ENCODE data around the gene NAAA. TPM values are rescaled to one million over a fixed set of nuclear protein-coding genes. Genes with fewer than 3 reads are reported as not detected.

Gene NAAA
- 45.2 and 54.7 TPM in 2 replicates for total RNA-seq

GRCh38 chr4:75940692-75941253 is at the start of gene NAAA:
Gene NAAA, minus strand, starts transcription at chr4:75941013. Its CDS starts 64 bp downstream, at chr4:75940949.

GRCh38 chr4:75902352-75902751 is 38.5 kb downstream of the NAAA start, which contains the start of gene PPEF2:
Gene PPEF2, minus strand, starts transcription at chr4:75902452. Its CDS starts 6,127 bp downstream, at chr4:75896325.

Other genes starting within 250 kb of the NAAA start
- 83.0 and 110 TPM in 2 replicates for gene USO1, start 216.4 kb downstream of the NAAA start, total RNA-seq
- under 0.01 TPM in 1 of 2 replicates, not detected in the other for gene PPEF2, start 38.6 kb downstream of the NAAA start, total RNA-seq
- gene SDAD1, start 49.9 kb upstream of the NAAA start, total RNA-seq: 33.1 and 39.1 TPM in 2 replicates
- gene CXCL9, start 66.5 kb upstream of the NAAA start, total RNA-seq: not detected in 2 replicates
- under 0.01 TPM in 1 of 2 replicates, not detected in the other for gene CXCL10, start 82.5 kb upstream of the NAAA start, total RNA-seq
- gene CXCL11, start 95.1 kb upstream of the NAAA start, total RNA-seq: not detected in 2 replicates
- gene ART3, start 133.7 kb upstream of the NAAA start, total RNA-seq: not detected in 2 replicates
- 58.4 and 63.5 TPM in 2 replicates for gene NUP54, start 207.4 kb upstream of the NAAA start, total RNA-seq

All from subcutaneous preadipocyte (primary cell).